Fibroblast of pulmonary artery (primary cell): Measurements from ENCODE around the gene SLC47A2.
"Not testable (repeated sequence)": the region's sequence is repeated elsewhere in the genome, so short reads cannot be mapped to it uniquely, and the experiment has no call there.

Experiments
- DNase-seq: peaks from one replicate; pipeline ENCODE4 v3.0.0-alpha.2; 2010; ENCODE audit warnings: low read depth
- H3K4me3 ChIP-seq: replicated peaks from 2 replicates; pipeline ENCODE4 v1.5.1; 2011; ENCODE audit warnings: low read depth, mild to moderate bottlenecking, control low read depth, low read length, moderate library complexity
- TF ChIP-seq, protein P1 (sequence below): IDR thresholded peaks from 2 replicates; pipeline ENCODE4 v1.5.1; 2011; ENCODE audit warnings: mild to moderate bottlenecking, control low read depth, low read length, inconsistent platforms; ENCODE audit errors: missing control alignments

Gene SLC47A2

DNA sequence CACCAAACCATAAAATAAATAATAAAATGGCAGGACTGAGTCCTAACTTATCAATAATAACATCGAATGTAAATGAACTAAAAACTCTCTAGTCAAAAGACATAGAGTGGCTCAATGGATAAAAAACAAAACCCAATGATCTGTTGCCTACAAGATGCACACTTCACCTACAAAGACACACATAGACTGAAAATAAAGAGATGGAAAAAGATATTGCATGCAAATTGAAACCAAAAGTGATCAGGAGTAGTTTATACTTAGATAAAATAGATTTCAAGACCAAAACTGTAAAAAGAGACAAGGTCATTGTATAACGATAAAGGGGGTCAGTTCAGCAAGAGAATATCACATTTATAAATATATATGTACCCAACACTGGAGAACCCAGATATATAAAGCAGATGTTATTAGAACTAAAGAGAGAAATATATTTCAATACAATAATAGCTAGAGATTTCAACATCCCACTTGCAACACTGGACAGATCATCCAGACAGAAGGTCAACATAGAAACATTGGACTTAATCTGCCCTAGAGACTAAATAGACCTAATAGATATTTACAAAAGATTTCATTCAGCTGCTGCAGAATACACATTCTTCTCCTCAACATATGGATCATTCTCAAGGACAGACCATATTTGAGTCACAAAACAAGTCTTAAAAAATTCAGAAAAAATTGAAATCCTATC lies 29.8 kb downstream of the SLC47A2 start:
- TF ChIP-seq, protein P1, sequence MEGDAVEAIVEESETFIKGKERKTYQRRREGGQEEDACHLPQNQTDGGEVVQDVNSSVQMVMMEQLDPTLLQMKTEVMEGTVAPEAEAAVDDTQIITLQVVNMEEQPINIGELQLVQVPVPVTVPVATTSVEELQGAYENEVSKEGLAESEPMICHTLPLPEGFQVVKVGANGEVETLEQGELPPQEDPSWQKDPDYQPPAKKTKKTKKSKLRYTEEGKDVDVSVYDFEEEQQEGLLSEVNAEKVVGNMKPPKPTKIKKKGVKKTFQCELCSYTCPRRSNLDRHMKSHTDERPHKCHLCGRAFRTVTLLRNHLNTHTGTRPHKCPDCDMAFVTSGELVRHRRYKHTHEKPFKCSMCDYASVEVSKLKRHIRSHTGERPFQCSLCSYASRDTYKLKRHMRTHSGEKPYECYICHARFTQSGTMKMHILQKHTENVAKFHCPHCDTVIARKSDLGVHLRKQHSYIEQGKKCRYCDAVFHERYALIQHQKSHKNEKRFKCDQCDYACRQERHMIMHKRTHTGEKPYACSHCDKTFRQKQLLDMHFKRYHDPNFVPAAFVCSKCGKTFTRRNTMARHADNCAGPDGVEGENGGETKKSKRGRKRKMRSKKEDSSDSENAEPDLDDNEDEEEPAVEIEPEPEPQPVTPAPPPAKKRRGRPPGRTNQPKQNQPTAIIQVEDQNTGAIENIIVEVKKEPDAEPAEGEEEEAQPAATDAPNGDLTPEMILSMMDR = no peak
- H3K4me3 ChIP-seq = no peak overlapping the region
- no peak for DNase-seq

DNA sequence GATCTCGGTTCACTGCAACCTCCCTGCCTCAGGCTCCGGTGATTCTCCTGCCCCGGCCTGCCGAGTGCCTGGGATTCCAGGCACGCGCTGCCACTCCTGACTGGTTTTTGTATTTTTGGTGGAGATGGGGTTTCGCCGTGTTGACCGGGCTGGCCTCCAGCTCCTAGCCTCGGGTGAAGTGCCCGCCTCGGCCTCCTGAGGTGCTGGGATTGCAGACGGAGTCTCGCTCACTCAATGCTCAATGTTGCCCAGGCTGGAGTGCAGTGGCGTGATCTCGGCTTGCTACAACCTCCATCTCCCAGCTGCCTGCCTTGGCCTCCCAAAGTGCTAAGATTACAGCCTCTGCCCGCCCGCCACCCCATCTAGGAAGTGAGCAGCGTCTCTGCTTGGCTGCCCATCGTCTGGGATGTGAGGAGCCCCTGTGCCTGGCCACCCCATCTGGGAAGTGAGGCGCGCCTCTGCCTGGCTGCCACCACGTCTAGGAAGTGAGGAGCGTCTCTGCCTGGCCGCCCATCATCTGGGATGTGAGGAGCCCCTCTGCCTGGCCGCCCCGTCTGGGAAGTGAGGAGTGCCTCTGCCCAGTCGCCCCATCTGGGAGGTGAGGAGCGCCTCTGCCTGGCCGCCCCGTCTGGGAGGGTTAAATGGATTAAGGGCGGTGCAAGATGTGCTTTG lies 31.3 kb downstream of the SLC47A2 start:
- DNase-seq, H3K4me3 ChIP-seq: not testable (repeated sequence)

DNA sequence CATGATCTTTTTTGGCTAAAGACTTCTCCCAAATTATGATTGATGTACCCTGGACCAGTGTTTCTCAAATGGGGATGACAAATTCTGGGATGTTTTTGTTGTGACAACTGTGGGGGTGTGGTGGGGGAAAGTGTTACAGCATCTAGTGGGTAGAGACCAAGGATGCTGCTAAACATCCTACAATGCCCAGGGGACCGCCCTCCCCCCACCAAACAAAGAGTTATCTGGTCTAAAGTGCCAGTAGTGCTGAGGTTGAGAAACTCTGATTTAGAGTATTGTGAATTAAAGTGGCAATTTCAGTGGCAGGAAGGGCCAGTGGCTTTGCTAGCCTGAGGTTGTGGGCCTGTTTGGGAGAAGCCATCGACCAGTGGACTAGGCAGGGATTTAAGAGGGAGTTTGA lies 33.3 kb downstream of the SLC47A2 start:
- no peak overlapping the region for H3K4me3 ChIP-seq
- TF ChIP-seq, protein P1 = no peak
- no peak for DNase-seq

DNA sequence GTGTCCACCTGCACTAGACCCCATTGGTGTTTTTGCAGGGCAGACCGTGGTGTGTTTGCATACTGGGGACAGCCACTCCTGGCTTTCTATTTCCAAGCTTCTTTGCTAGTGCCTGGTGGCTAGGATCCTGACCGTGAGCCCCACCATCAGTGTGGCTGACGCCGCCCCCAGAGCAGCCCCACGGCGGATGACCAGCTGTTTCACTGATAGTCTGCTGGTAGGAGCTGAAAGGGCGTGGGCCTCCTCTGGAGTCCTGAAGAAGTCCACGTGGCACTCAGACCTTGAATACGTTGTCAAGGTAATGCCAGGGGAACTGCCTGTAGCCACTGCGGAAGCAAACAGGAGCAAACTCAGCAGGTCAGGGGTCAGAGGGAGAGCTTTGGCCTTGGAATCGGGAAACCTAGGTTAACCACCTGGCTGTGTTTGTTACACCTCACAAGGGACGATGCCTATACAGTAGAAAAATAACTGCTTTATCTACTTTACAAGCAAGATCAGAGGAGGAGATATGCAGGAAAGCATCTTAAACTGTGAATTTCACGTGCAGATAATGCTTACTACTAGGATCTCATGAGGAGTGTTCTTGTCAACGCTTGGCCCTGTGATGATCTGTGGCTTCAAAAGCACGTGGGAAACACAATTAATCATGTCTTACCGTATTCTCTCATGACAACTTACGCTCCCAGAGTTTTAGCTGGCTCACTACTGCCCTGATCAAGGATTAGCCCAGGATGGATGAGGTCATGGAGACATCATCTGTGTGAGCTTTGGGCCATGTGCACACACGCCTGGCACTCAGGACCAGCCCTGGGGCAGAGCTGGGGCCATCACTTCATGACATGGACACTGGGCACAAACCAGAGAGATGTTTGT lies 37.6 kb downstream of the SLC47A2 start:
- TF ChIP-seq, protein P1 = no peak
- no peak overlapping the region for H3K4me3 ChIP-seq
- no peak for DNase-seq

DNA sequence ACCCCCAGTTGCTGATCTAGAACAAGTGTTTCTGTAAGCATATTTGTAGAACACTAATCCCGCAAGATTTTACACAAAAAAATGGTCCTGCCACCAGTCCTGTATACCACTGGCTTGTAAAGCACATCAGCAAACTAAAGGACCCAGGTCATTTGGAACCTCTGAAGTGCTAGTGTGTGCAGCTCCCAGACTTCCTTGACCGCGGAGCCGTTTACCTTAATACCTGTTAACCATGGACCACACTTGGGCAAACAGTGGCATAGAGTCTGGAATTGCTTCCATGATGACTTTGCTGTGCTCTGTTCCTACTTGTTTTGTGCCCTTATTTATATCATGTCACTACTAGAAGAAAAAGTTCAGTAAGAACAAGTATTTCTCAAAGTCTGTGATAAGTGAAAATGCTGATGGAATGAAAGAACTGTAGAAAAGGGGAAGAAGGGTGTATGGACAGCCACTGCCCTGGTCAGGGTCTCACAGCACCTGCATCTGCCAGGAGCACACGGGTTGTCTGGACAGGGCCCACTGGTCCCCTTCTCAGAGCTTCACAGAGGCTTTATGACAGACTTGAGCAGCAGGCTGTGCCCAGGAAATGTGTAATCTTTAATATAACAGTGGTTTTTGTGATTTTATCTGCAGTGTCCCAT lies 38.5 kb downstream of the SLC47A2 start:
- no peak overlapping the region for H3K4me3 ChIP-seq
- TF ChIP-seq, protein P1 = no peak
- no peak for DNase-seq

DNA sequence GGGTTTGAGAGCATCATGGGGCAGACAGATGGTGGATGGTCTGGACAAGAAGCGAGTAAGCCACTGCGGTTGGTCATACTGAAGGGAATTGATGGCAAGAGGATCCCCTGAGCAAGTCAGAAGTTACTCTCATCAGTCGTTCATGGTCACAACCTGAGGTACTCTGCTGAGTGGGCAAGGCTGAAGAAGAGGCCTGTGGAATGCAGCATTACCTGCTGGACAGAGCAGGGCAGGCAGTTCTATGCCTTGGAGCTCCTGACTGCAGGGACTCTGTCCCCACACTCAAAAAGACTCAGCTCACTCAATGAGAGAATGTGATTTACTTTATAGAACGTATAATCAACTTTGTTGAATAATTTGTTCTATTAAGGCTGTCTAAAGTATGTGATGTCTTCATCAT lies 39.5 kb downstream of the SLC47A2 start:
- TF ChIP-seq, protein P1 = no peak
- no peak for DNase-seq
- H3K4me3 ChIP-seq = no peak overlapping the region

DNA sequence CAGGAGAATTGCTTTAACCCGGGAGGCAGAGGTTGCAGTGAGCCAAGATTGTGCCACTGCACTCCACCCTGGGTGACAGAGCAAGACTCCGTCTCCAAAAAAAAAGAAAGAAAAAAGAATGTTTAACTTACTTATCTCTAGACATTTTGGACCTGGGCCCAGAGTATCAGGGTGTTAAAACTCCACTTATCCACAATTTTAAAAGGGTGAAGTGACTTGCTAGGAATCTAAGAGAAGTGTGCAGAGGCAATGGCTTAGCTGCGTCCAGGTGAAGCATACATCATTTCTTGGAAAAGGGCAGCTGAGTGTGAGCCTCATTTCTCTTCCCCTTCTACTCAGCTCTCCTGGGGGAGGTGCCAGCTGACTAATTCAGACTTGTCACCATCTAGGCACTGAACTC lies 42.8 kb downstream of the SLC47A2 start:
- H3K4me3 ChIP-seq = no peak overlapping the region
- TF ChIP-seq, protein P1 = no peak
- DNase-seq = no peak
